Stimulated activated CD4-positive, alpha-beta T cell treated with anti-CD3 and anti-CD28 coated beads, Interleukin-15, amount 100 ng/mL, for 1 hour (primary cell): ENCODE measurements around the gene GPR75.

Experiments used
- DNase-seq, 2 donors: peaks; one replicate each; pipeline ENCODE4 v3.0.0-alpha.2; 2020; ENCODE audit warnings: low read depth in 1 of 2, low spot score in 1 of 2

The GPR75 gene

DNA sequence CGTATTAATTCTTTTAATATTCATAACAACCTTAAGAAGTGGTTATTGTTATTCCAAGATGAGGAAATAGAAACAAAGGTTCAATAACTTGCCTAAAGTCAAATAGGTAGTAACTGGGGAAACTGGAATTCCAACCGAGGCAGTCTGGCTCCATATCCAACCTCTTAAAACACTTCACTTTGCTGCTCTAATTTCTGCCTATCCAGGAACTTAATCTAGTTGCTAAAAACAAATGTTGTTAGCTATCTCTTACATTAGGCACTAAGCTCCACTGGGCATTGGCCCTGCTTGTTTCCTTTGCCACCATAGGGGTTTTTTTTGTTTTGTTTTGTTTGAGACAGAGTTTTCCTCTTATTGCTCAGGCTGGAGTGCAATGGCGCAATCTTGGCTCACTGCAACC, 48.2 kb downstream of the GPR75 start:
- DNase-seq = no peak
